Right lobe of liver (tissue), 6 donors: Measurements from ENCODE around the gene PARVA. TPM values are rescaled to one million over a fixed set of nuclear protein-coding genes. Genes with fewer than 3 reads are reported as not detected.

ENCODE experiments used
- ATAC-seq, 4 donors: fragments of 200-7000 bp; cut with Tn5 transposase; one replicate each; pipeline ENCODE4 v1.9.1; 2020; ENCODE audit warnings: mild to moderate bottlenecking in 4 of 4, moderate library complexity in 4 of 4
- DNase-seq, 3 donors: peaks; one replicate each; pipeline ENCODE4 v3.0.0-alpha.2; 2020
- H3K27ac ChIP-seq, 3 donors: fragments of 200-600 bp; one replicate each; pipeline ENCODE4 v1.8.0; 2022
- H3K27me3 ChIP-seq, 2 donors: fragments of 200-600 bp; one replicate each; pipeline ENCODE4 v1.8.0; 2022
- H3K36me3 ChIP-seq, 4 donors: fragments of 200-600 bp; sonication (generic) in 1 of 4; one replicate each; pipeline versions ENCODE4 v1.5.1 to v1.8.0; 2017 to 2022; ENCODE audit warnings: control low read depth in 1 of 4
- H3K4me1 ChIP-seq, 4 donors: fragments of 200-600 bp; sonication (generic) in 1 of 4; one replicate each; pipeline versions ENCODE4 v1.5.1 to v1.8.0; 2017 to 2022; ENCODE audit warnings: control low read depth in 1 of 4
- H3K4me3 ChIP-seq, 3 donors: fragments of 200-600 bp; one replicate each; pipeline ENCODE4 v1.8.0; 2022
- H3K9me3 ChIP-seq, 4 donors: fragments of 200-600 bp; sonication (generic) in 1 of 4; one replicate each; pipeline versions ENCODE4 v1.5.1 to v1.8.0; 2017 to 2022; ENCODE audit warnings: control low read depth in 1 of 4
- CTCF ChIP-seq, 4 donors: fragments of 200-600 bp in 3 of 4; fragments of 450-650 bp in 1 of 4; IDR thresholded peaks; one replicate each; pipeline versions ENCODE4 v1.5.1 to v1.8.0; 2016 to 2022; ENCODE audit warnings: antibody characterized with exemption in 4 of 4, mild to moderate bottlenecking in 2 of 4
- POLR2A ChIP-seq: fragments of 450-650 bp; IDR thresholded peaks from one replicate; pipeline ENCODE4 v1.6.1; 2017; ENCODE audit warnings: antibody characterized with exemption, mild to moderate bottlenecking
- WGBS: methylation state at CpG from one replicate; pipeline ENCODE4 v1.1.6; 2018; ENCODE audit warnings: low coverage, low lambda C conversion rate; ENCODE audit not compliant: insufficient coverage; ENCODE audit errors: missing lambda C conversion rate; 5-methylcytosine and 5-hydroxymethylcytosine counted together
- intact Hi-C, 2 donors: fragments of 100-400 bp; cut with DNase I; formaldehyde crosslinking; loops; one replicate each; pipeline versions ENCODE4 v1.11.2 to v1.14.1; 2022
- total RNA-seq, 6 experiments: library from RNA; depleted of rRNA in 2 of 6; stranded (reverse); fragments of >200 nt in 2 of 6; fragmentation: NEBNext Ultra II Directional in 3 of 6; extraction: Animal tissue kit (Norgen Biotek cat#: 25700) in 3 of 6; gene quantifications; one replicate each; pipeline versions ENCODE4 v1.1.0 to v1.2.4, GENCODE V29; 2016 to 2023
- donor health status: DM: no; HTN: yes; CAD: no.
- donor health status: DM: no; HTN: no; CAD: no.
- donor health status: DM: no; HTN: no; CAD: no.
- donor health status: DM: no; HTN: yes; CAD: no.
- donor health status: DM: no; HTN: yes; CAD: no.

The PARVA gene
- total RNA-seq, 6 experiments from 2014 or later, result 11.1 to 27.5 (median 21.8) TPM

- ATAC-seq (peak; percentile 24 to 50 (median 47)), DNase-seq (peak in 2 of 3 donors; percentile 42 to 61)
- Histone ChIP-seq H3K4me1 (peaks cover 0 to 17% (median 2%) of the 10 kb centered on the region in 4 donors), H3K36me3 (no peaks in the 10 kb centered on the region), H3K27ac (no peak overlapping the region), H3K4me3 (no peak overlapping the region), H3K27me3 (no peaks in the 10 kb centered on the region), H3K9me3 (no peaks in the 10 kb centered on the region)
- WGBS, result 36% methylated on average over 2 of the region's 3 CpGs
- no peak for TF ChIP-seq CTCF (IDR thresholded peaks at IDR 0.05)
- TF ChIP-seq POLR2A, result no peak
- intact Hi-C loops, result no loop called here
Measured at GRCh38 chr11:12404436-12404835, 27.1 kb downstream of the PARVA start.

- H3K4me1 ChIP-seq, result peaks cover 0 to 21% (median 6%) of the 10 kb centered on the region in 4 donors
- H3K27me3 ChIP-seq, result no peaks in the 10 kb centered on the region
- H3K36me3 ChIP-seq, result no peaks in the 10 kb centered on the region
- TF ChIP-seq POLR2A, result no peak
- no peak for TF ChIP-seq CTCF (IDR thresholded peaks at IDR 0.05)
- H3K4me3 ChIP-seq, result no peak overlapping the region
- H3K9me3 ChIP-seq, result no peaks in the 10 kb centered on the region
- 69% methylated on average over 4 of the region's 4 CpGs for whole genome bisulfite sequencing
- intact Hi-C loops, result no loop called here
- DNase-seq (no peak), ATAC-seq (no peak)
- no peak overlapping the region for H3K27ac ChIP-seq
Measured at GRCh38 chr11:12408156-12408770, 30.9 kb downstream of the PARVA start.

- H3K4me3 ChIP-seq, result no peak overlapping the region
- H3K9me3 ChIP-seq, result no peaks in the 10 kb centered on the region
- ATAC-seq (peak in 3 of 4 donors; percentile 52 to 73 (median 61)), DNase-seq (no peak)
- H3K4me1 ChIP-seq, result peaks cover 0 to 10% (median 4%) of the 10 kb centered on the region in 4 donors
- intact Hi-C loops, result no loop called here
- no peak overlapping the region for H3K27ac ChIP-seq
- H3K36me3 ChIP-seq, result no peaks in the 10 kb centered on the region
- no peak for TF ChIP-seq CTCF (IDR thresholded peaks at IDR 0.05)
- no peak for TF ChIP-seq POLR2A
- no peaks in the 10 kb centered on the region for H3K27me3 ChIP-seq
- 12% methylated on average over 3 of the region's 3 CpGs for WGBS
Measured at GRCh38 chr11:12409621-12410005, 32.2 kb downstream of the PARVA start.

GRCh38 chr11:12410006-12410728, 32.8 kb downstream of the PARVA start:
- Histone ChIP-seq H3K27ac (peak overlapping the region in 1 of 3 donors; percentile 20), H3K36me3 (no peaks in the 10 kb centered on the region), H3K27me3 (no peaks in the 10 kb centered on the region), H3K9me3 (no peaks in the 10 kb centered on the region), H3K4me1 (peaks cover 0 to 10% (median 4%) of the 10 kb centered on the region in 4 donors), H3K4me3 (no peak overlapping the region)
- ATAC-seq (peak; percentile 37 to 62 (median 49)), DNase-seq (no peak)
- TF ChIP-seq CTCF (IDR thresholded peaks at IDR 0.05), result peak in 1 of 4 donors; percentile 18
- no peak for TF ChIP-seq POLR2A
- intact Hi-C loops, result no loop called here
- 70% methylated on average over 9 of the region's 10 CpGs for WGBS
